HUES64 (cell line): ENCODE data around the gene LGALS9C.
"Not testable (repeated sequence)": the region's sequence is repeated elsewhere in the genome, so short reads cannot be mapped to it uniquely, and the experiment has no call there.

Source experiments
- H3K27ac ChIP-seq: 2 replicates; pipeline ENCODE4 v1.7.0; 2013; ENCODE audit warnings: low read depth, low read length, inconsistent platforms
- H3K27me3 ChIP-seq: 2 replicates; pipeline ENCODE4 v1.6.1; 2013; ENCODE audit warnings: mild to moderate bottlenecking, low read length; ENCODE audit not compliant: insufficient read depth
- H3K36me3 ChIP-seq: 2 replicates; pipeline ENCODE4 v1.6.1; 2013; ENCODE audit warnings: mild to moderate bottlenecking, low read length; ENCODE audit not compliant: insufficient read depth
- H3K4me1 ChIP-seq: 2 replicates; pipeline ENCODE4 v1.6.1; 2013; ENCODE audit warnings: mild to moderate bottlenecking, low read length, moderate library complexity; ENCODE audit not compliant: insufficient read depth
- H3K4me3 ChIP-seq: 2 replicates; pipeline ENCODE4 v1.5.1; 2013; ENCODE audit warnings: mild to moderate bottlenecking, low read length, moderate library complexity
- H3K9ac ChIP-seq: 2 replicates; pipeline ENCODE4 v1.6.1; 2013; ENCODE audit warnings: mild to moderate bottlenecking, low read depth, low read length
- H3K9me3 ChIP-seq: 2 replicates; pipeline ENCODE4 v1.6.1; 2013; ENCODE audit warnings: low read depth, low read length; ENCODE audit not compliant: insufficient read depth
- WGBS: fragments of 150-250, 120-280 bp; methylation state at CpG from one replicate; pipeline ENCODE4 v1.1.7; 2013; ENCODE audit warnings: missing lambda C conversion rate; 5-methylcytosine and 5-hydroxymethylcytosine counted together

The LGALS9C gene

DNA sequence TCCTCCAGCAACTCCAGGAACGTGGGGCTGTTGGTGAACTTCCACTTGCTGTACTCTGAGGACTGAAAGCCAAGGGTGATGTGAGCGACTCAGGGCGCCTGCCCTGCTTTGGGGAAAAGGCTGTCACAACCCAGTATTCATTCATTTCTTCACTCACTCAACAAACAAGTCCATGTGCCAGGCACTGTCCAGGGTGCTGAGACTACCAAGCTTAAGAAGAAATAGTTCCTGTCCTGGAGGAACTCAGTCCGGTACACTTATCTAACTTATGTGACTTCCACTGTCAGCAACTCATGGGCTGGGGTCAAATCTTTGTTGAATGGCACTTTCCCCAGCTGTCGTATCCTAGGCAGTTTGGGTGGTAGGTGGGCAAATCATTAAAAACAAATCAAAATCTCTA, 26.6 kb downstream of the LGALS9C start:
- H3K27me3 ChIP-seq, H3K9me3 ChIP-seq, H3K36me3 ChIP-seq, H3K4me3 ChIP-seq, H3K9ac ChIP-seq, H3K27ac ChIP-seq, H3K4me1 ChIP-seq: not testable (repeated sequence)
- WGBS, result no CpG with 5 or more reads among the region's 5 CpGs

DNA sequence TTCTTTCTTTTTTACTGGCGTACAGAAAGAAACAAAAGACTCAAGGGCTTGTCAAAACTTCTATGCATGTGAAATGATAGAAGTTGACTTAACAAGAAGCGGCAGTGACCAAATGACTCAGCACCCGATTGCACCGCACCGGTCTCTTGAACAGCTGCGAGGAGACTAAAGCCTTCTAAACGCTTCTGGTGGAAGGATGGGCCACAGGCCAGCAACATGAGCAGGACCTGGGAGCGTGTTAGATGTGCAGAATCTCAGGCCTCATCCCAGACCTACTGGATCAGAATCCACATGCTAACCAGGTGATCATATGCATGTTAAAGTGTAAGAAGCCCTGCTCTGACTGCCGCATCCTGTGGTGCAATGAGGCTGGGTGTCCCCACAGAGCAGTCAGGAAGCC, 31.1 kb downstream of the LGALS9C start:
- 86% methylated on average over 4 of the region's 9 CpGs for WGBS
- H3K4me3 ChIP-seq, H3K9me3 ChIP-seq, H3K4me1 ChIP-seq, H3K36me3 ChIP-seq, H3K27ac ChIP-seq, H3K9ac ChIP-seq, H3K27me3 ChIP-seq: not testable (repeated sequence)

DNA sequence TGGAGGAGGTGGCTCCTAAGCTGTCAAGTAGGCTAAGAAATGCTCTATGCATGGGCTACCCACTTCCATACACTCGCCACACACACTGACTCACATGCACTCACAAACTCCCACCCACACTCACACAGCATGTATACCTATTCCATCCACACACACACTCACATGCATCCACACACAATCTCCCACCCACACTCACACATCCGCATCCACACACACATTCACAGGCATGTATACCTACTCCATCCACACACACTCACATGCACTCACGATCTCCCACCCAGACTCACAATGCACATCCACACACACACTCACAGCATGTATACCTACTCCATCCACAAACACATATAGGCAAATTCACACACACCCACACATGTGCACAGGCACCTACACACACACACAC, 32.1 kb downstream of the LGALS9C start:
- H3K27me3 ChIP-seq, H3K27ac ChIP-seq, H3K9me3 ChIP-seq, H3K4me1 ChIP-seq, H3K36me3 ChIP-seq, H3K4me3 ChIP-seq, H3K9ac ChIP-seq: not testable (repeated sequence)
- 93% methylated on average over 3 of the region's 3 CpGs for WGBS

DNA sequence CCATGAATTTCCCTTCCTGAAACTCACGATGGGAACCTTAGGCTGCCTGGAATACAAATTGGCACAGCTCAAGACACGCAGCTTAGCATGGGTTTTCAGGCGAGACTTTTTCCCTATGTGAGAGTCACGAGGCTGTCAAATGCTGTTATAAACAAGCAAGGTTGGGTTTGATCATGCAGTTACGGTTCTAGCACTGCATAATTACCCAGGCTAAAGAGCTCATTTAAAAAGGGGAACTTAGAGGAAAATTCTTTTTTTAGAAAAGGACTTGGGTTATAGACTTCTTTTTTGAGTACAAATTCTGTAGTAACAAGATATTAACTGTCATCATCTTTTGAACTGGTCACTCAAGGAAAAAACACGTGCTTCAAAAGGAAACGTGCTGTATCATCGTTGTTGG, 44.5 kb downstream of the LGALS9C start:
- H3K36me3 ChIP-seq, H3K9me3 ChIP-seq, H3K27ac ChIP-seq, H3K4me3 ChIP-seq, H3K9ac ChIP-seq, H3K27me3 ChIP-seq, H3K4me1 ChIP-seq: not testable (repeated sequence)
- no CpG with 5 or more reads among the region's 8 CpGs for whole genome bisulfite sequencing

DNA sequence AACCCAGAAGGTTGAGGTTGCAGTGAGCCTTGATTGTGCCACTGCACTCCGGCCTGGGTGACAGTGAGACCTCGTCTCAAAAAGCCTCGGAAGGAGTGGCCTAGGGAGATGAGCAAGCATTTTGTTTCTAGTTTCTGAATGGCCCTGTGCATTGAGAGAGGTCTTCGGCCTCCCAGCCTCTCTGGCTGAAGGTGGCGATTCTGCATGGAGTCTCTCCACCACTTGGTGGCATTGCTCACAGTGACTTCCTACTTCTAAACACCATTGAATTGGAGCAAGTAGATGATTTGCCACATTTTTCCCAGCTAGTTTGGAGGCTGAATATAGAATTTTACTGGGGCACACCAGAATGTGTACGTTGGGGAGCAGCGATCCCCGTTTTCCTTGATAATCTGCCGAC, 48.4 kb downstream of the LGALS9C start:
- not testable (repeated sequence) for H3K27ac ChIP-seq, H3K36me3 ChIP-seq, H3K27me3 ChIP-seq, H3K4me3 ChIP-seq, H3K9me3 ChIP-seq, H3K9ac ChIP-seq, H3K4me1 ChIP-seq
- WGBS, result 93% methylated on average over 4 of the region's 9 CpGs

DNA sequence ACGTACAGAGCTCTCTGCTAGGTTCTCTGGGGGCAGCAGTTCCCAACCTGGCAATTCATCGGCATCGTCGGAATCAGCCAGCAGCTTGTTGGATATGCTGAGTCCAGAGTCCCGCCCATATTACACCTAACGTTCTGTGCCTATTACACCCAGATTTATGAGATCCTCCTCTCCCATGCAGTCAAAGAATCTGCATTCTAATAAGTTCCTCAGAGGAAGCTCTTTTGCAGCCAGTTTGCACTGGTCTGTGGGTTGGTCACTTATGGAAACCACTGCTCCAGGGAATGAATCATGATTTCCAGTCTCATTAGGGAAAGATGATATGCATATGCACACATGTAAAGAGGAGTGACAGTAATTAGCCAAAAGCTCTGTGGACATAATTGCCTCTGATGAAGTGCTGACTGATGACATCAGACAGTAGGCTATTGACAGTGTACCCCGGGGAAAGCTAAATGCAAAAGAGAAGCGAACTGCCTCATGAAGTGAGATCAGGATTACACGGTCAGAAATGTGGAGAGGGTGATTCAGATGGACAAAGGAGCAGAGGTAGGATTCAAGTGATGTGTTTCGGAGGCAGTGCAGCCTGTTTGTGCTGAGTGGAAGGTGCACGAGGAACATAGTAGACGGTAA, 49.7 kb downstream of the LGALS9C start:
- H3K4me3 ChIP-seq, H3K27ac ChIP-seq, H3K36me3 ChIP-seq, H3K27me3 ChIP-seq, H3K4me1 ChIP-seq, H3K9me3 ChIP-seq, H3K9ac ChIP-seq: not testable (repeated sequence)
- 93% methylated on average over 3 of the region's 12 CpGs for WGBS

DNA sequence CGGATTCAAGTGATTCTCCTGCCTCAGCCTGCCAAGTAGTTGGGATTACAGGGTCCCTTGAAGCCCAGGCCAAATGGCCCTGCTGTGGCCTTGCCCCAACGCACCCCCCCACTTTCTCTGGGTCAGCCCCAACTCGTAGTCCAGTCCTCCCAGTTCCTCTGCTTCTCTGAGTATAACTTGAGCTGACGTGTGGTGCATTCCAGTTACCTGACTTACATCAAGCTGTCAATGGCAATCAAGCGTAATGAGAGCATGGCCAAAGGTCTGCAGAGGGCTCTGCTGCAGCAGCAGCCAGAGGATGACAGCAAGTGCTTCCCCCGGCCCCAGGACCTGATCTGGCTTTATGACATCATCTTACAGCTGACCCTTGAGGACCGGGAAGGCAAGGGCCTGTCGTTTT, 50.8 kb downstream of the LGALS9C start:
- not testable (repeated sequence) for H3K4me3 ChIP-seq, H3K36me3 ChIP-seq, H3K27me3 ChIP-seq, H3K9me3 ChIP-seq, H3K27ac ChIP-seq, H3K9ac ChIP-seq, H3K4me1 ChIP-seq
- whole genome bisulfite sequencing, result 88% methylated on average over 7 of the region's 8 CpGs

DNA sequence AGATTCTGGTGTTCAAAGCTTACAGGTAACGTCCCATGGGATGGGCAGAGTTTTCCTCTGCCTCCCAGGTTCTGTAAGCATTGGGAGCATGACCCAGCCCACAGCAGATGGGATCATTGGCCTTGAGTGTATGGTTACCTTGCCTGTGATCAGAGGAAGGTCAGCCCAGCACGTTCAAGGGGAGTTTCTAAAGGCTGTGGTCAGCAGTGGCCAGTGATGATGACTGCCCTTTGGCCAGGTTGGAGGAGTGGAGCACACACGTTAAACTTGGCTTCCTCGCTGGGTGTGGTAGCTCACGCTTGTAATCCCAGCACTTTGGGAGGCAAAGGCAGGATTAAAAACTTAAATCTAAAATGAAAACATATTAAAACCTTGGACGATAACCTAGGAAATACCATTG, 51.8 kb downstream of the LGALS9C start:
- H3K4me3 ChIP-seq, H3K27ac ChIP-seq, H3K27me3 ChIP-seq, H3K9me3 ChIP-seq, H3K4me1 ChIP-seq, H3K36me3 ChIP-seq, H3K9ac ChIP-seq: not testable (repeated sequence)
- WGBS, result 100% methylated on average over 1 of the region's 6 CpGs

DNA sequence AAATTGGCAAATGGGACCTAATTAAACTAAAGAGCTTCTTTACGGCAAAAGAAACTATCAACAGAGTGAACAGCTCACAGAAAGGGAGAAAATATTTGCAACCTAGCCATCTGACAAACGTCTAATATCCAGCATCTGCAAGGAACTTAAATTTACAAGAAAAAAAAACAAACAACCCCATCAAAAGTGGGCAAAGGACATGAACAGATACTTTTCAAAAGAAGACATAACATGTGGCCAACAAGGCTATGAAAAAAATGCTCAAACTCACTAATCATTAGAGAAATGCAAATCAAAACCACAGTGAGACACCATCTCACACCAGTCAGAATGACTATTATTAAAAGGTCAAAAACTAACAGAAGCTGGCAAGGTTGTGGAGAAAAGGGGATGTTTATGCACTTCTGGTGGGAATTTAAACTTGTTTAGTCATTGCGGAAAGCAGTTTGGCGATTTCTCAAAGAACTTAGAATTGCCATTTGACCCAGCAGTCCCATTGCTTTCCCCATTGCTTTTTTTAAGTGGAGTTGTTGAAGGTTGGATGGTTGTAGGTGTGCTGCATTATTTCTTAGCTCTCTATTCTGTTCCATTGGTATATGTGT, 52.4 kb downstream of the LGALS9C start:
- H3K9me3 ChIP-seq, H3K27me3 ChIP-seq, H3K27ac ChIP-seq, H3K36me3 ChIP-seq, H3K9ac ChIP-seq, H3K4me1 ChIP-seq, H3K4me3 ChIP-seq: not testable (repeated sequence)
- WGBS, result 100% methylated on average over 1 of the region's 4 CpGs

DNA sequence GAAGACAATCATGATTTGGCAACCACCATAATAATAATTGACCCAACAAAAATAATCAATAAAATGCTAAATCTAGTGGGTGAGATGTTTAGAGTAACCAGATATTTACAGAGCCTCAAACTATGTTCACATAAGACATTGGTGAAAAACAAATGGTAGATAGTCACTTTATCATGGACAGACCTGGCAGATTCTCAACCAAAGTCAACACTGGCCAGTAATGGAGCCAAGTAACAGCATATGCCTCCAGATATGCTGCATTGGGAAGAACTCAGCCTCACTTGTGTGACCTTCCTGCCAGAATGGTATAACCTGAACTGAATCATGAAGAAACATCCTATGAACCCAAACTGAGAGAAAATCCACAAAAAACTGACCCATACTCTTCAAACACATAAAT, 53.8 kb downstream of the LGALS9C start:
- H3K9ac ChIP-seq, H3K4me3 ChIP-seq, H3K4me1 ChIP-seq, H3K9me3 ChIP-seq, H3K27me3 ChIP-seq, H3K27ac ChIP-seq, H3K36me3 ChIP-seq: not testable (repeated sequence)

DNA sequence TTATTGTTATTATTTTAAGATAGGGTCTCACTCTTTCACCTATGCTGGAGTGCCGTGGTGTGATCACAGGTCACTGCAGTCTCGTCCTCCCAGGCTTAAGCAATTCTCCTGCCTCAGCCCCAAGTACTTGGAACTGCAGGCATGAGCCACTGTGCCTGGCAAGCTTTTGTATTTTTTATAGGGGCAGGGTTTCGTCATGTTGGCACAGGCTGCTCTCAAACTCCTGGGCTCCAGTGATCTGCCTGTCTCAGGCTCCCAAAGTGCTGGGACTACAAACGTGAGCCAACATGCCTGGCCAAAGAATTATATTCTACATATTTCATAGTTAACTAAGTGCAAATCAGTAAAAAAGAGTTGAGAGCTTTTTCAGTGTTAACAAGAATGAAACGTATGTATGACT, 65.6 kb downstream of the LGALS9C start:
- H3K4me1 ChIP-seq, H3K27me3 ChIP-seq, H3K4me3 ChIP-seq, H3K9ac ChIP-seq, H3K36me3 ChIP-seq, H3K9me3 ChIP-seq, H3K27ac ChIP-seq: not testable (repeated sequence)
- WGBS, result 78% methylated on average over 1 of the region's 5 CpGs

DNA sequence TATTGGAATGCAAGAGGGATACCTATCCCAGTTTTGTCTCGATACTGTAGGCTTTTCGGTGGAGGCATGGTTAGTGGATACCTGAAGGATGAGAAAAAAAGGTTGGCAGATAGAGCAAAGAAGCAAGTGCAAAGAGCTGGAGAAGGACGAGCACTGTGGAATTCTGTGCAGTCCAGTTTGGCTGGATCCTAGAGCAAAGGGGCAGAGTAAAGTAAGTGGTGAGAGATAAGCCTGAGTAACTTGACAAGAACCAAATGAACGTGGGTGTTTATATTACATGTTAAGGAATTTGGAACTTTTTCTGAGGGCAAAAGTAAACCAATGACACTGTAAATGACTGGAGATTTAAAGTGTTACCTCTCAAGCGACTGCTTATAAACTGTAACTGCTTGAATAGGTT, 66.3 kb downstream of the LGALS9C start:
- not testable (repeated sequence) for H3K9me3 ChIP-seq, H3K4me3 ChIP-seq, H3K9ac ChIP-seq, H3K36me3 ChIP-seq, H3K27ac ChIP-seq, H3K27me3 ChIP-seq, H3K4me1 ChIP-seq
- WGBS, result 100% methylated on average over 2 of the region's 5 CpGs
